B cell (primary cell): Measurements from ENCODE around the gene SMPD3. TPM values are rescaled to one million over a fixed set of nuclear protein-coding genes. Genes with fewer than 3 reads are reported as not detected.

Experiments used
- ATAC-seq: fragments of 200-7000 bp; cut with Tn5 transposase; one replicate; pipeline ENCODE4 v1.10.0; 2021; ENCODE audit warnings: low read depth, mild to moderate bottlenecking, moderate number of reproducible peaks, moderate library complexity
- CTCF ChIA-PET: fragments of 350-600 bp; sonication (Branson Sonifier 250); formaldehyde crosslinking; loops from one replicate; lab custom pipeline; 2021; ENCODE audit warnings: antibody characterized with exemption, inconsistent platforms; lab: Charles Lee
- POLR2A ChIA-PET: fragments of 350-600 bp; sonication (Branson Sonifier 250); formaldehyde crosslinking; loops from one replicate; lab custom pipeline; 2021; ENCODE audit warnings: antibody characterized with exemption; lab: Charles Lee
- DNase-seq: peaks from one replicate; pipeline ENCODE4 v3.0.0; 2013
- H2AFZ ChIP-seq: 2 replicates; pipeline ENCODE4 v1.6.1; 2012; ENCODE audit warnings: mild to moderate bottlenecking, low read depth, low read length; ENCODE audit not compliant: insufficient read depth, poor library complexity, severe bottlenecking
- H3K27ac ChIP-seq, 2 donors: 1 replicate in 1 of 2; 2 replicates in 1 of 2; pipeline ENCODE4 v1.5.1; 2012 to 2013; ENCODE audit warnings: low read length in 2 of 2, mild to moderate bottlenecking in 2 of 2, moderate library complexity in 1 of 2
- H3K27me3 ChIP-seq, 4 experiments: fragments of 200-600 bp in 1 of 4; sonication (generic) in 1 of 4; replicated peaks in 1 of 4; 1 replicate in 2 of 4; 2 replicates in 2 of 4; pipeline versions ENCODE4 v1.6.1 to v1.7.0; 2013 to 2016; ENCODE audit warnings: low read length in 3 of 4, mild to moderate bottlenecking in 2 of 4, mixed read lengths in 1 of 4, moderate library complexity in 1 of 4; ENCODE audit not compliant: insufficient read depth in 4 of 4, control insufficient read depth in 3 of 4; ENCODE audit errors: control extremely low read depth in 1 of 4
- H3K36me3 ChIP-seq, 2 experiments: replicated peaks in 1 of 2; 1 replicate in 1 of 2; 2 replicates in 1 of 2; pipeline versions ENCODE4 v1.6.1 to v1.7.1; 2013; ENCODE audit warnings: low read length in 1 of 2; ENCODE audit not compliant: insufficient read depth in 2 of 2, control insufficient read depth in 1 of 2; ENCODE audit errors: control extremely low read depth in 1 of 2, extremely low read depth in 1 of 2
- H3K4me1 ChIP-seq, 2 donors: fragments of 200-600 bp in 1 of 2; sonication (generic) in 1 of 2; 1 replicate in 1 of 2; 2 replicates in 1 of 2; pipeline versions ENCODE4 v1.5.1 to v1.6.1; 2013 to 2017; ENCODE audit warnings: low read length in 2 of 2; ENCODE audit not compliant: control insufficient read depth in 2 of 2, insufficient read depth in 2 of 2
- H3K4me2 ChIP-seq: replicated peaks from 2 replicates; pipeline ENCODE3; 2012; ENCODE audit warnings: mild to moderate bottlenecking, low read depth, low read length; ENCODE audit not compliant: poor library complexity, severe bottlenecking
- H3K4me3 ChIP-seq, 5 experiments: fragments of 200-600 bp in 1 of 5; sonication (generic) in 1 of 5; 1 replicate in 3 of 5; 2 replicates in 2 of 5; pipeline versions ENCODE4 v1.5.1 to v1.7.0; 2011 to 2016; ENCODE audit warnings: low read length in 4 of 5, mild to moderate bottlenecking in 4 of 5, low read depth in 2 of 5, control low read depth in 1 of 5, moderate library complexity in 1 of 5; ENCODE audit not compliant: insufficient read depth in 1 of 5; ENCODE audit errors: control extremely low read depth in 1 of 5, extremely low read depth in 1 of 5
- H3K79me2 ChIP-seq: fragments of 200-600 bp; sonication (generic); one replicate; pipeline ENCODE4 v1.6.0; 2016; ENCODE audit warnings: low read length; ENCODE audit not compliant: control insufficient read depth, insufficient read depth
- H3K9ac ChIP-seq: fragments of 200-600 bp; sonication (generic); 2 replicates; pipeline ENCODE4 v1.6.1; 2017; ENCODE audit warnings: mild to moderate bottlenecking, low read length, moderate library complexity
- H3K9me3 ChIP-seq, 3 donors: one replicate each; pipeline versions ENCODE4 v1.6.1 to v1.7.1; 2013; ENCODE audit warnings: low read length in 2 of 3; ENCODE audit not compliant: control insufficient read depth in 2 of 3, insufficient read depth in 1 of 3; ENCODE audit errors: control extremely low read depth in 1 of 3
- H4K20me1 ChIP-seq: 2 replicates; pipeline ENCODE4 v1.6.0; 2012; ENCODE audit warnings: mild to moderate bottlenecking, low read length; ENCODE audit not compliant: insufficient read depth, control insufficient read depth, poor library complexity, severe bottlenecking
- H3K27ac Mint-ChIP-seq: one replicate; pipeline ENCODE4 v1.8.0; 2021; ENCODE audit warnings: mixed read lengths
- H3K27me3 Mint-ChIP-seq: one replicate; pipeline ENCODE4 v1.8.0; 2021; ENCODE audit warnings: mixed read lengths
- H3K4me1 Mint-ChIP-seq: one replicate; pipeline ENCODE4 v1.8.0; 2021; ENCODE audit warnings: mixed read lengths
- H3K4me3 Mint-ChIP-seq: one replicate; pipeline ENCODE4 v1.8.0; 2021; ENCODE audit warnings: mixed read lengths
- H3K9me3 Mint-ChIP-seq: one replicate; pipeline ENCODE4 v1.8.0; 2022; ENCODE audit warnings: mixed read lengths; ENCODE audit not compliant: insufficient read depth
- CTCF ChIP-seq: fragments of 200-600 bp; IDR thresholded peaks from one replicate; pipeline ENCODE4 v1.8.0; 2022; ENCODE audit warnings: antibody characterized with exemption, mild to moderate bottlenecking
- EZH2 ChIP-seq: IDR thresholded peaks from 2 replicates; pipeline ENCODE4 v1.6.1; 2012; ENCODE audit warnings: borderline replicate concordance, low read depth, mild to moderate bottlenecking, moderate library complexity, low read length; ENCODE audit not compliant: insufficient read depth, poor library complexity, severe bottlenecking
- WGBS: methylation state at CpG from one replicate; pipeline ENCODE4 v1.1.5; 2013; ENCODE audit warnings: missing lambda C conversion rate; ENCODE audit not compliant: insufficient coverage; 5-methylcytosine and 5-hydroxymethylcytosine counted together
- intact Hi-C: fragments of 100-400 bp; cut with micrococcal nuclease; formaldehyde crosslinking; loops from one replicate; pipeline ENCODE4 v1.10.0; 2022
- polyA plus RNA-seq: library from polyadenylated mRNA; depleted of rRNA; stranded (reverse); fragments of >200 nt; gene quantifications from 2 replicates; pipeline ENCODE4 v1.2.3, GENCODE V29; 2012
- total RNA-seq, 2 donors: library from RNA; stranded (reverse); fragments of 120-200 nt in 1 of 2; gene quantifications; 1 replicate in 1 of 2; 2 replicates in 1 of 2; pipeline versions ENCODE4 v1.2.3 to v1.2.4, GENCODE V29; 2013 to 2022

SMPD3 gene
- total and polyA plus RNA-seq, 2 donors (not counting 1 experiment from before 2014, with no cell fraction given): 1.2 to 2.8 TPM

- ChIA-PET POLR2A (no interaction called here), CTCF (interaction anchor here (0.7 to 1.6 kb wide), 3 partner anchors 121 to 1431 kb away, joined by 3 to 4 read pairs (median 4); partner anchors contain the start of gene SLC7A6)
- Mint-ChIP-seq H3K27me3 (no peaks in the 10 kb centered on the region), H3K4me3 (no peak overlapping the region), H3K4me1 (peaks cover 53% of the 10 kb centered on the region), H3K9me3 (no peaks in the 10 kb centered on the region), H3K27ac (peak overlapping the region; percentile 89)
- H2AFZ ChIP-seq: no peak overlapping the region
- H3K27ac ChIP-seq: peak overlapping the region in 1 of 2 donors; percentile 40
- no peak overlapping the region for H3K4me3 ChIP-seq
- DNase-seq (no peak), ATAC-seq (no peak)
- 58% methylated on average over 6 of the region's 6 CpGs for WGBS
- H3K36me3 ChIP-seq: no peaks in the 10 kb centered on the region
- no peaks in the 10 kb centered on the region for H3K27me3 ChIP-seq
- H3K4me2 ChIP-seq: no peak overlapping the region
- no peaks in the 10 kb centered on the region for H4K20me1 ChIP-seq
- TF ChIP-seq EZH2 (no peak), CTCF (no peak)
- H3K4me1 ChIP-seq: peaks cover 47 to 56% of the 10 kb centered on the region in 2 donors
- no peaks in the 10 kb centered on the region for H3K9me3 ChIP-seq
- no peak overlapping the region for H3K9ac ChIP-seq
- H3K79me2 ChIP-seq: no peaks in the 10 kb centered on the region
- intact Hi-C loops: no loop called here
These were observed 62.9 kb downstream of the SMPD3 start for GRCh38 chr16:68385371-68385770.

- Histone ChIP-seq H3K4me3 (no peak overlapping the region), H3K27ac (peak overlapping the region; percentile 52 to 55), H2AFZ (no peak overlapping the region), H3K27me3 (no peaks in the 10 kb centered on the region), H4K20me1 (no peaks in the 10 kb centered on the region), H3K4me2 (peak overlapping the region; percentile 32), H3K79me2 (no peaks in the 10 kb centered on the region), H3K4me1 (peaks cover 47 to 64% of the 10 kb centered on the region in 2 donors), H3K36me3 (no peaks in the 10 kb centered on the region), H3K9ac (no peak overlapping the region), H3K9me3 (no peaks in the 10 kb centered on the region)
- 60% methylated on average over 1 of the region's 7 CpGs for WGBS
- Mint-ChIP-seq H3K4me1 (peaks cover 56% of the 10 kb centered on the region), H3K27ac (peak overlapping the region; percentile 89), H3K27me3 (no peaks in the 10 kb centered on the region), H3K9me3 (no peaks in the 10 kb centered on the region), H3K4me3 (peak overlapping the region; percentile 46)
- ChIA-PET POLR2A (interaction anchor here (0.7 kb wide), 1 partner anchor 56 kb away, joined by 3 read pairs; no protein-coding TSS in a partner anchor), CTCF (interaction anchor here (0.7 to 1.8 kb wide), 6 partner anchors 12 to 1430 kb away, joined by 3 to 5 read pairs (median 4); partner anchors contain the start of gene SLC7A6)
- no peak for TF ChIP-seq CTCF
- no peak for TF ChIP-seq EZH2
- intact Hi-C loops: no loop called here
- ATAC-seq: peak; percentile 48
- DNase-seq: peak; percentile 58
These were observed 63.8 kb downstream of the SMPD3 start for GRCh38 chr16:68384288-68385161.
